Lung (tissue), 4 donors: ENCODE data around the gene TPPP2. TPM values are rescaled to one million over a fixed set of nuclear protein-coding genes. Genes with fewer than 3 reads are reported as not detected.

Experiments
- polyA plus RNA-seq, 2 donors: library from polyadenylated mRNA; stranded (reverse); fragments of 200-250 nt; gene quantifications; one replicate each; pipeline ENCODE4 v1.2.1, GENCODE V29; 2013
- total RNA-seq, 2 donors: library from RNA; depleted of rRNA in 1 of 2; stranded (reverse); fragments of >200 nt in 1 of 2; gene quantifications; one replicate each; pipeline ENCODE4 v1.2.1, GENCODE V29; 2014 to 2021
- donor health status: Bipolar disorder and iron deficiency.
- donor health status: healthy.
- donor health status: DM: yes; HTN: yes; CAD: no.

TPPP2 gene
- total and polyA plus RNA-seq, 4 donors, result 0.65 TPM; not detected in 3

Other genes starting within 250 kb of the TPPP2 start
- gene RNASE6, start 248.9 kb upstream of the TPPP2 start, total RNA-seq, result 10 to 100 TPM in 1 of 2 donors, 1 to 10 TPM in 1; 8.1 to 15.9 TPM
- gene RNASE6, start 248.9 kb upstream of the TPPP2 start, polyA plus RNA-seq, result 10 to 100 TPM in 1 of 2 donors, 1 to 10 TPM in 1; 5.1 to 37.2 TPM
- gene RNASE1, start 227.4 kb upstream of the TPPP2 start, total RNA-seq, result 100 to 1,000 TPM; 511 to 773 TPM
- gene RNASE1, start 227.4 kb upstream of the TPPP2 start, polyA plus RNA-seq, result 1,000 to 10,000 TPM; 1,226 to 1,326 TPM
- under 1 TPM in 1 of 2 donors, not detected in 1; 0.31 TPM for gene RNASE3, start 138.8 kb upstream of the TPPP2 start, total RNA-seq
- 1 to 10 TPM in 1 of 2 donors, under 1 TPM in 1; 0.79 to 2.5 TPM for gene RNASE3, start 138.8 kb upstream of the TPPP2 start, polyA plus RNA-seq
- 1 to 10 TPM; 2.4 to 7.8 TPM for gene RNASE2, start 74.7 kb upstream of the TPPP2 start, total RNA-seq
- 10 to 100 TPM in 1 of 2 donors, 1 to 10 TPM in 1; 8.7 to 65.0 TPM for gene RNASE2, start 74.7 kb upstream of the TPPP2 start, polyA plus RNA-seq
- 10 to 100 TPM; 53.8 to 59.6 TPM for gene METTL17, start 40.2 kb upstream of the TPPP2 start, total RNA-seq
- gene METTL17, start 40.2 kb upstream of the TPPP2 start, polyA plus RNA-seq, result 10 to 100 TPM; 51.2 to 67.1 TPM
- not detected for gene SLC39A2, start 30.9 kb upstream of the TPPP2 start, total RNA-seq
- under 1 TPM; 0.02 to 0.08 TPM for gene SLC39A2, start 30.9 kb upstream of the TPPP2 start, polyA plus RNA-seq
- 100 to 1,000 TPM in 1 of 2 donors, 10 to 100 TPM in 1; 50.6 to 112 TPM for gene NDRG2, start 5.2 kb upstream of the TPPP2 start, total RNA-seq
- gene NDRG2, start 5.2 kb upstream of the TPPP2 start, polyA plus RNA-seq, result 10 to 100 TPM; 46.1 to 66.7 TPM
- gene RNASE13, start 4.6 kb downstream of the TPPP2 start, total RNA-seq, result not detected
- not detected for gene RNASE13, start 4.6 kb downstream of the TPPP2 start, polyA plus RNA-seq
- not detected for gene RNASE7, start 12.1 kb downstream of the TPPP2 start, total RNA-seq
- gene RNASE7, start 12.1 kb downstream of the TPPP2 start, polyA plus RNA-seq, result under 1 TPM; 0.13 to 0.18 TPM
- not detected for gene RNASE8, start 27.6 kb downstream of the TPPP2 start, total RNA-seq
- not detected for gene RNASE8, start 27.6 kb downstream of the TPPP2 start, polyA plus RNA-seq
- 10 to 100 TPM; 36.7 to 48.6 TPM for gene ARHGEF40, start 40.1 kb downstream of the TPPP2 start, total RNA-seq
- 10 to 100 TPM; 13.1 to 17.8 TPM for gene ARHGEF40, start 40.1 kb downstream of the TPPP2 start, polyA plus RNA-seq
- 10 to 100 TPM in 1 of 2 donors, 1 to 10 TPM in 1; 8.0 to 48.5 TPM for gene ZNF219, start 68.4 kb downstream of the TPPP2 start, total RNA-seq
- gene ZNF219, start 68.4 kb downstream of the TPPP2 start, polyA plus RNA-seq, result 10 to 100 TPM; 21.6 to 38.3 TPM
- gene TMEM253, start 70.8 kb downstream of the TPPP2 start, total RNA-seq, result under 1 TPM; 0.20 to 0.52 TPM
- under 1 TPM; 0.24 to 0.43 TPM for gene TMEM253, start 70.8 kb downstream of the TPPP2 start, polyA plus RNA-seq
- gene OR5AU1, start 125.8 kb downstream of the TPPP2 start, total RNA-seq, result not detected
- gene OR5AU1, start 125.8 kb downstream of the TPPP2 start, polyA plus RNA-seq, result not detected
- 100 to 1,000 TPM; 302 to 508 TPM for gene HNRNPC, start 239.2 kb downstream of the TPPP2 start, total RNA-seq
- gene HNRNPC, start 239.2 kb downstream of the TPPP2 start, polyA plus RNA-seq, result 100 to 1,000 TPM; 576 to 589 TPM
- under 1 TPM; 0.43 to 0.65 TPM for gene RPGRIP1, start 249.9 kb downstream of the TPPP2 start, total RNA-seq
- gene RPGRIP1, start 249.9 kb downstream of the TPPP2 start, polyA plus RNA-seq, result under 1 TPM; 0.33 to 0.58 TPM